ENCODE data around the gene KCNF1.

- TF ChIP-seq CTCF (IDR thresholded peaks at IDR 0.05), result no peak
- no peak for TF ChIP-seq ZNF138 (CRISPR knock-in tag; conservative IDR thresholded peaks at IDR 0.05)
Measured at GRCh38 chr2:10906926-10907625, 4.7 kb upstream of the KCNF1 start.
